T-helper 2 cell treated with Interferon-gamma antibody and Interleukin-4, amounts not matched to agents 100 ng/mL and 5 ng/mL, for 36 hours (primary cell): ENCODE results near the gene LYL1. TPM values are rescaled to one million over a fixed set of nuclear protein-coding genes. Genes with fewer than 3 reads are reported as not detected.
"Not testable (repeated sequence)": the region's sequence is repeated elsewhere in the genome, so short reads cannot be mapped to it uniquely, and the experiment has no call there.

ENCODE experiments used
- intact Hi-C: fragments of 100-400 bp; cut with micrococcal nuclease; formaldehyde crosslinking; loops from one replicate; pipeline ENCODE4 v1.15.1; 2023
- total RNA-seq: library from RNA; stranded (reverse); gene quantifications from 2 replicates; pipeline ENCODE4 v1.2.3, GENCODE V29; 2022

The LYL1 gene
- total RNA-seq, result 7.0 and 8.8 TPM in 2 replicates

DNA sequence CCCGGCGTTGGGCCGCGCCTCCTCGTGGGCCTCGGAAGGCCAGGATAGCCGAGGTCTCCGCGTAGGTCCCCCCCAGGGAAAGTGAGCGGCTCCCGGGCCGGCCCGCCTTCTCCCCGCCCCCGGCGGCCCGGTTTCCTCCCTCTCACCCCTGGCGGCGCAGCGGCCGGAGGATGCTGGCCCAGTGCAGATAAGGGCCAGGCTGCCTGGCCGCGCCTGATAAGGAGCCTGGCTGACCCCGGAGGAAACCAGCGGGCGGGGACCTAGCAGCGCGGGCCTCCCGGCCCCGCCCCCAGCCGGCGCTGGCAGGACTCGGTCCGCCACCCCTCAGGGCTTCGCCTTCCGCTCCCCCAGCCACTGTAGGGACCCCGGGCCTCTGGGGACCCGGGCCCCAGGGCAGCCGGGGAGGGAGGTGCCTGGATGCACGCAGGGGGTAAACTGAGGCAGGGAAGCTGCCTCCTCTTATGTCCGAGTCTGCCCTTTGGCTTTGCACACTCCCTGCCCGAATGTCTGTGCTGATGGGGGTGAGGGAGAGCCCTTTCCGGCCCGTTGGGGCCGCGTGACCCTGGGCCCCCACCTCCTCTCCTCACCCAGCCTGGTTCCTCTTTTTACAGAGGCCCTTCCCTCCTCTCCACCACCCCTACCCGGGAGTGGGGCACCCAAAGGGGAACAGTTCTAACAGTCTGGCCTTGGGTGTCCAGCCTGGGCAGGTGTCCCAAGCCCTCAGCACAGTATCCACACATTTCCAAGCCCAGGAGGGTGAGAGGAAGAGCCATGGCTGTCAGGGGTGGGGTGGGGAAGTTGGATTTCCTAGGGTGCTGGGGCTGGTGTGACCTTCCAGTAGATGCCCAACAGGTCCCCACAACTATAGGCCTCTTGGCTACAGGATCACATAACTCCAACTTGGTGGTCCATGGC, at the start of gene LYL1:
Gene LYL1, minus strand, starts transcription at position 193 of the 915 bp plus-strand sequence. CDS start 1,687 bp downstream, outside the sequence.
- intact Hi-C loops, result no loop called here

DNA sequence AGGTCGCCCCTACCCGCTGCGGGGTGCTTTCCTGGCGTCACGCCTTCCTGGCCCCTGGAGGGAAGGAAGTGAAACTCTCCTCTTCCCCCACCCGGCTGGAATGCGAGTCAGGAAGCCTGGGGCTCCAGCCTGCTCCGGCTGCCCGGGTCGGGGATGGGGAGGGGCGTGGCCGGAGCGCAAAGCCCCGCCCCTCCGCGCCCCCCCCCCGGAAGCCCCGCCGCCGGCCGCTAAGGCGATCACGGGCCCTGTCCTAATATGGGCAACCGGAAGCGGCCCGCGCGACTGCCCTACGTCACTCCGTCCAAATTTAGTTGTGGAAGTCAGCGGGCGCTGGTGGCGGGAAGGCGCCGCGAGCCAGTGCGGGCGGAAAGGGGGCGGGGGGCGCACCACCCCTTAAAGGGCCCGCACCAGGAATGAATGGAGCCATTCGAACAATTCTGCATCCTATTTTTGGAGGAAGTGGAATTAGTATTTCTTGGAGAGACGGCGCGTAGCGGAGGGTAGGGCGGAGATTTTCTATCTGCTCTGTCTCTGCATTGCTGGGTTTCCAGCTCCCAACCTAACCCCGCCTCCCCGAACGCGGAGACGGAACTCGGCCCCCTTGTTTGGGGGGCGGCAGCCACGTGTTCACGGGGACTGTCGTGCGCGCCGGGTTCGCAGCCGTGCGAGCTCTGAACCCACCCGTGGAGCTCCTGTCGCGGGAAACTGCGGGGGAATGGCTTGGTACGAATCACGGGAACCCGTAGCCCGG, 49.1 kb upstream of the LYL1 start:
- intact Hi-C loops, result loop anchor here (1.0 to 5.0 kb wide), 10 partner anchors 16 to 929 kb away; partner anchors contain the start of genes CALR, JUNB, NACC1 and ZSWIM4

DNA sequence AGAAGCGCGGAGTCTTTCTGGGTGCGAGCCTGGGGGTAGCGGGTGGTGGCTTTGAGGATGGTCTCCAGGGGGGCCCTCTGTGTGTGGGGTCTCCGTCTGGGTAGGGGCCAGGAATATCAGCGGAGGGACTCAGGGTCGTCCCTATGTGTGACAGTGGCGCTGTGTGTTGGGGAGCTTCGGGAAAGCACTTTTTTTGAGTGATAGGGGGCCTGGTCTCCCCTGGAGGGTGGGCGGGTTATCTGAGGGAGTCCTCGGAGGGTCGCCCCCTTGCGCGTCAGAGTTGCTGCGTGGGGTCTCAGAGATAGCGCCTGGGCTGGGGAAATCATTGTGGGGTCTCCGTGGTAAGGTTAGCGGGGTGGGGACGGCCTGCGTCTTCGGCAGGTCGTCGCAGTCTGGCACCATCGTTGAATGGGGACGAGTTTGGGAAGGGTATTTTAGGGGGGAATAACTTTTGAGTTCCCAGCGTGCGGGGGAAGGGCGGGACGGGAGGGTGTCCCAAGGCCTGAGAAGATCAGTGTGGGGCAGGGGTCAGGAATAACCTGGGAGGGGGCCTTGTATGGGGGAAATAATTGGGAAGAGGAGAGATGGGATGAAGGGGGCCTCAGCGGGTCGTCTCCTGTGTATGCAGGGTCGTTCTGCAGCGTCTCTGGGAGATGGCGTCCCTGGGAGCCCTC, 48.4 kb upstream of the LYL1 start:
- intact Hi-C loops, result loop anchor here (1.0 to 5.0 kb wide), 9 partner anchors 16 to 930 kb away; partner anchors contain the start of genes CALR, JUNB and ZSWIM4

DNA sequence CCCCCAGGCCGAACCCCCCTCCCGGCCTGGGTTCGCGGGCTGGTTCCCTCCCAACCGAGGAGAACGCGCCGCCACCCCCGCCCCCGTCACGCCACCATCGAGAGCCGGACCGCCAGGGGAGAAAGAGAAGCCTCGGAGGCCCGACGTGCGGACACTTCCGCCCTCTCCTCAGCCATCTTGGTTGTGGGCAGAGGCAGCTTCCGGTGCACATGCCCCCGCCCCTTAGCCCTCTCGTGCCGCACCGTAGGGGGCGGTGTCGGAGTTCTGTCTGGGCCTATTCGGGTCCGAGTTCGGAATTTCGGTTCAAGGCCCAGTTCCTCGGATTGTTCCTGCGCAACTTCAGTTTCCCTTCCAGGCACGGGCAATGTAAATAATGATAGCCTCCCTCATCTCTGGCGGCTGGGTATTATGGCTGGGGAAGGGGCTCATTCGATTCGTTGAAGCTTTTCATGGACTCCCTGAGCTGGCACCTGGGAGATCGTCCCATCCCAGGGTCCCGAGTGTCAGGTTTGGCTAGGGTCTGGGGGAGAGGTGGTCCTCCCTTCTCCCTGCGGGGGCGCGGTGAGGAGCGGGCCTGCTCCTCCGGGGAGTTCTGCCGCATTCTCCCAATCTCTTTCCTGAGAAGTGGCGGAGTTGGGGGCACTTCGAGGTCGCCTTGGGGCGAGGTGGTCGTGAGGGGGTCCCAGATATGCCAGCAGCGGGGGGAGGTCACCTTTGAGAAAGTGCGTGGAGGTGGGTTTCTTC, 47.7 kb upstream of the LYL1 start, which contains the start of the genes IER2 and STX10:
Gene IER2, plus strand, starts transcription at position 225 of the 744 bp plus-strand sequence. CDS start 2,776 bp downstream, outside the sequence.
Gene STX10, minus strand, starts transcription at position 189 of the 744 bp plus-strand sequence. CDS start 202 bp downstream, outside the sequence.
- intact Hi-C loops, result loop anchor here (1.0 to 5.0 kb wide), 8 partner anchors 18 to 930 kb away; partner anchors contain the start of genes CALR, JUNB and ZSWIM4

DNA sequence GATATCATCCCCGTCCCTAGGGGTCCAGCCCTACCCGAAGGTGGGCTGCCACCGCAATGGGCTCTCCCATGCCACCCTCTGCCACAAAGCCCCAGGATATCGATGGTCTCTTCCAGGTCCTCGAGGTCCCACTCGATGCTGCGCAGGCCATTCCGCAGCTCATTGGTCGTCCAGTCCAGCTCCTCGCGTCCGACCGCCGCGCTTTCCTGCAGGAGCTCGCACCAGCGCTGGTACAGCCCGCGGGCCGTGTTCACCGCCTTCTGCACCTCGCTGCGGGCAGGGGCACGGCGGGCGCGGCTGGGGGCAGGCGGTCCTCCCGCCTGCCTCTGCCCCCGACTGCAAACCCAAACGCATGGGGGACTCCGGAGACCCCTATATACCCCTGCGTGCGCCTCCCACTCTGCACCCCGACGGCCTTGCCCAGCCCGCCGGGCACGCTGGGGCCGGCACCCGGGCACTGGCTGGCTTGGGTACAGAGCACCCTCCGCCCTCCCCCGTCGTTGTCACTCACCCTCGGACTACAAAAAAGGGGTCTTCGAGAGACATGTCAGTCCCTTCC, 47.0 kb upstream of the LYL1 start:
- intact Hi-C loops, result loop anchor here (1.0 to 5.0 kb wide), 8 partner anchors 17 to 931 kb away; partner anchors contain the start of genes CALR, JUNB and ZSWIM4

DNA sequence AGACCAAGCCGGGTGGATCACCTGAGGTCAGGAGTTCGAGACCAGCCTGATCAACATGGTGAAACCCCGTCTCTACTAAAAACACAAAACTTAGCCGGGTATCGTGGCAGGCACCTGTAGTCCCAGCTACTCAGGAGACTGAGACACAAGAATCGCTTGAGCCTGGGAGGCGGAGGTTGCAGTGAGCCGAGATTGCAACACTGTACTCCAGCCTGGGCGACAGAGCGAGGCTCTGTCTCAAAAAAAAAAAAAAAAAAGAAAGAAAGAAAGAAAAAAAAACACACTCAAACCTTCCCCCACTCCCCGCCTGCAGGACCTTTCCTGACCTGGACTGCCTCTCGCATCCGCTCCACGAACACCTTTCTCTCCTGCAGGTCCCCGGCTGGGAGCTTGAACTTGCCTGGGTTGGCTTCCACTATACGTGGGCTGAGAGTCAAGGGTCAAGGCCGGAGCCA, 46.5 kb upstream of the LYL1 start:
- intact Hi-C loops, result not testable (repeated sequence)

DNA sequence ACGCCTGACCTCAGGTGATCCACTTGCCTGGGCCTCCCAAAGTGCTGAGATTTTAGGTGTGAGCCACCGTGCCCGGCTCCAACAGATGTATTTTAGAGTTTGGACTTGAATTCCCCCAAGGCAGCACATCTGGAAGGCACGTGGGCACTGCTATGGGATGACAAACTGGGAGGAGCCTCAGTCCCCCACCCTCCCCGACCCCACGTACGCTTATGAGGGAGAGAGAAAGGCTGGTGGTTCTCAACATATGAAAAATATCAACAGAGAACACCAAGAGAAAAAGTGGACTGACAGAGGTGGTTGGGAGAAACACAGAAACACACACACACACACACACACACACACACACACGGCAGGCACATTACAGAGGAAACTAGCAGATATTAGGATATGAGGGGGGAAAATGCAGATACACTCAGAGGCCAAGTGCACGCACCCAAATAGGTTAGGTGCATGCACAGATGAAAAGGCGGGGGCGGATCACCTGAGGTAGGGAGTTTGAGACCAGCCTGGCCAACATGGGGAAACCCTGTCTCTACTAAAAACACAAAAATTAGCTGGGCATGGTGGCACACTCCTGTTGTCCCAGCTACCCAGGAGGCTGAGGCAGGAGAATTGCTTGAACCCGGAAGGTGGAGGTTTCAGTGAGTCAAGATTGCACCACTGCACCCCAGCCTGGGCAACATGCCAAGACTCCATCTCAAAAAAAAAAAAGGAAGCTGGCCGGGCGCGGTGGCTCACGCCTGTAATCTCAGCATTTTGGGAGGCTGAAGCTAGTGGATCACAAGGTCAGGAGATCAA, 44.3 kb upstream of the LYL1 start:
- intact Hi-C loops, result no loop called here

DNA sequence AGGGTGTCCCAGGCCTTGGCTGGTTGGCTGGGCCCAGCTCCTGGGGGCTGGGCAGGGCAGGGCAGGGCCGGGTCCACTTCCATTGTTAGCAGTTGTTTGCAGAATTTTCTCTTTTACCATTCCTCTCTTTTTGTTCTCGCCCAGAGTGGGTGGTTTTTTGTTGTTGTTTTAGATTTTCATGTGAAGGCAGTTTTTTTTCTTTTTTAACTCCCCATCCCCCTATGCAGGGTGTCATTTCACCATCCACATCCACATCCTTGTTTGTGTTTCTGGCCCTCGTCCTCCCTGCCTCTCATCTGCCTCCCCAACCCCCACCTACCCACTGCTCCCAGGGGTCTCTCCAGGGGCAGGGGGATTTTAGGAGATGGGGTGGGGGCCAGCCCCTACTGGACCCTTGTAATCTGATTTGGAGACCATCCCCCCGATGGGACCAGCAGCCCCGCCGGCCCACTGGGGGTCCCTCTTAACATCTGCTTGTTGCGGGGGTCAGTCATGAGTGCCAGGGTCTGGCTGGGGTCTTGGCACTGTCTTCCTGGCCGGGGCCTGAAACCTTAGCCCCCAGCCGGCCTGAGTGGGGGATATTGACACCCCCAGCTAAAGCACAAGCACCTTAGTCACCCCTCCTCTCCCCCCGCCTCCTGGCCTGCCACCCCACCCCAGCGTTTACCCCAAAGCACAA, 37.1 kb upstream of the LYL1 start:
- intact Hi-C loops, result no loop called here

DNA sequence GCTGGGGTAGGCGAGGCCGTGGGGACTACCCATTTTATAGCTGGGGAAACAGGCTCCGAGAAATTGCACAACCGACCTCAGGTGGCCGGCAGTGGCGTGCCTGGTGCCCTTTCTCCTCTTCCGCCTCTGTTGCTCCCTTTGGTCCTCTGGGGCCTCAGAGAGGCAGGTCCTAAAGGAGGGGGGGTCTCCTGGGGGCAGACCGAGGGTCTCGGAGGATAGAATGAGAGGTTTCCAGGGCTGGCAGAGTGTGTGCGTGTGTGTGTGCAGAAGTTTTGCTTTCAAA, 36.2 kb upstream of the LYL1 start:
- intact Hi-C loops, result no loop called here

DNA sequence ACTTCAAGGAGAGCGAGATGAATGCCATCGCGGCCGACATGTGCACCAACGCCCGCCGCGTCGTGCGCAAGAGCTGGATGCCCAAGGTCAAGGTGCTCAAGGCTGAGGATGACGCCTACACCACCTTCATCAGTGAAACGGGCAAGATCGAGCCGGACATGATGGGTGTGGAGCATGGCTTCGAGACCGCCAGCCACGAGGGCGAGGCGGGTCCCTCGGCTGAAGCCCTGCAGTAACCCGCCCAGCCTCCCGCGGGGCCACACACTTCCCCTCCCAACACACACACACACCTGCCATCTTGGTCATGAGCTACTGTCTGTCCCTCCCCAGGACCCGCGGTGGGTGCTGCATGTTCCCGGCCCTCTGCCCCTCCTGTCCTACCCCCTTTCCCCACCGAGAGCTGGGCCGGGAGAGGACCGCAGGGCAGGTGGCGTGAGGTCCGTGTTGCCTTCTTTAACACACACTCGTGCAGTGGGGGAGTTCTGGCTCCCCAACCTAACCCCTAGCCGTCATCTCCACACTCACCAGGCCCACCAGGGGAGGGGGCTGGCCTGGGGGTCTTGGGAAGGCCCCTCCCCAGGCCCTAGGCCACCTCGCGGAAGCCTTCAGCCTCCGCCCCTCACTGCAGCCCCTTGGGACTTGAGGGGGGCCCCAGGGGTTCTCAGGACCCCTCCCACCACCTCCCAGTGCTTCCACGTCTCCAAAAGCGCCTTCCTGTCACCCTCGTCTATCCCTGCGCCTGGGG, 35.7 kb upstream of the LYL1 start:
- intact Hi-C loops, result no loop called here

DNA sequence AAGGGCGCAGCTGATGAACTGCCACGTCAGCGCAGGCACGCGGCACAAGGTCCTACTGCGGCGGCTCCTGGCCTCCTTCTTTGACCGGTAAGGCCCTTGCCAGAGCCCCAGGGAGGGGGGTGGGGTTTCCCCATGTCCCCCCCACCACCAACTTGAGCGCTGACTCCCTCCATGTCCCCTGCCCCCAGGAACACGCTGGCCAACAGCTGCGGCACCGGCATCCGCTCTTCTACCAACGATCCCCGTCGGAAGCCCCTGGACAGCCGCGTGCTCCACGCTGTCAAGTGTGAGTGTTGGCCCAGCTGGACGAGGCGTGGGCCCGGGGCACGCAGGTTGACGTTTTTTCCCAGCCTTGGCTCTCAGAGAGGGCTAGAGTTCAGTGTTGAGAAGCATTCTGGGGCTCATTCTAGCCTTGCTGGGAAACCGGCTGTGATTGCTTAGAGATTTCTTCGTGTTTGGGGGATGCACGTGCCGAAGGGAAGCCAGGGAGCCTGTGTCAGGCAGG, 34.7 kb upstream of the LYL1 start:
- intact Hi-C loops, result no loop called here

DNA sequence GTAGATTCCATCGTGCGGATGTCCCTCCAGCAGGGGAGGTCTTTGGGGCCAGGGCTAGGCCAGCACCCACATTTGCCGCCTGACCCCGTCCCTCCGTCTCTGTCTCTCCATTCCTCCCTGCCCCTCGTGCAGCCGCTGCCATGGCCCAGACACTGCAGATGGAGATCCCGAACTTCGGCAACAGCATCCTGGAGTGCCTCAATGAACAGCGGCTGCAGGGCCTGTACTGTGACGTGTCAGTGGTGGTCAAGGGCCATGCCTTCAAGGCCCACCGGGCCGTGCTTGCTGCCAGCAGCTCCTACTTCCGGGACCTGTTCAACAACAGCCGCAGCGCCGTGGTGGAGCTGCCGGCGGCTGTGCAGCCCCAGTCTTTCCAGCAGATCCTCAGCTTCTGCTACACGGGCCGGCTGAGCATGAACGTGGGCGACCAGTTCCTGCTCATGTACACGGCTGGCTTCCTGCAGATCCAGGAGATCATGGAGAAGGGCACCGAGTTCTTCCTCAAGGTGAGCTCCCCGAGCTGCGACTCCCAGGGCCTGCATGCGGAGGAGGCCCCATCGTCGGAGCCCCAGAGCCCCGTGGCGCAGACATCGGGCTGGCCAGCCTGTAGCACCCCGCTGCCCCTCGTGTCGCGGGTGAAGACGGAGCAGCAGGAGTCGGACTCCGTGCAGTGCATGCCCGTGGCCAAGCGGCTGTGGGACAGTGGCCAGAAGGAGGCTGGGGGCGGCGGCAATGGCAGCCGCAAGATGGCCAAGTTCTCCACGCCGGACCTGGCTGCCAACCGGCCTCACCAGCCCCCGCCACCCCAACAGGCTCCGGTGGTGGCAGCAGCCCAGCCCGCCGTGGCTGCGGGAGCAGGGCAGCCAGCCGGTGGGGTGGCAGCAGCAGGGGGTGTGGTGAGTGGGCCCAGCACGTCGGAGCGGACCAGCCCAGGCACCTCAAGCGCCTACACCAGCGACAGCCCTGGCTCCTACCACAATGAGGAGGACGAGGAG, 32.7 kb upstream of the LYL1 start:
- intact Hi-C loops, result no loop called here

DNA sequence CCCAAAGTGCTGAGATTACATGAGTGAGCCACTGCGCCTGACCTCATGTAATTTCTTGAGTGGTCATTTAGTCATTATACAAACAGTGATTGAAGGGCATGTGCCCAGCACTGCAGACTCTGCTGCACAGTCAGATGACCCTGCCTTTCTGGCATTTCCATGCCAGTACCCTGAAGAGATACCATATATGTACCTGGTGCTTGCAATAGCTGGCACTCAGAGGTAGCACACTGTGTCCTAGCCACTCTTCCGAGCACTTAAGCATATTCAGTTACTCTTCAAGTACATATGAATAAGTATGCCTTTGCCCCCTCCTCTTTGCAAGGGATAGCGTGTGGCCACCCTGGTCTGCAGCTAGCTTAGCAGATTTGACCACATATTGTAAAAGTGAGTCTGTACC, 32.0 kb upstream of the LYL1 start:
- intact Hi-C loops, result no loop called here

DNA sequence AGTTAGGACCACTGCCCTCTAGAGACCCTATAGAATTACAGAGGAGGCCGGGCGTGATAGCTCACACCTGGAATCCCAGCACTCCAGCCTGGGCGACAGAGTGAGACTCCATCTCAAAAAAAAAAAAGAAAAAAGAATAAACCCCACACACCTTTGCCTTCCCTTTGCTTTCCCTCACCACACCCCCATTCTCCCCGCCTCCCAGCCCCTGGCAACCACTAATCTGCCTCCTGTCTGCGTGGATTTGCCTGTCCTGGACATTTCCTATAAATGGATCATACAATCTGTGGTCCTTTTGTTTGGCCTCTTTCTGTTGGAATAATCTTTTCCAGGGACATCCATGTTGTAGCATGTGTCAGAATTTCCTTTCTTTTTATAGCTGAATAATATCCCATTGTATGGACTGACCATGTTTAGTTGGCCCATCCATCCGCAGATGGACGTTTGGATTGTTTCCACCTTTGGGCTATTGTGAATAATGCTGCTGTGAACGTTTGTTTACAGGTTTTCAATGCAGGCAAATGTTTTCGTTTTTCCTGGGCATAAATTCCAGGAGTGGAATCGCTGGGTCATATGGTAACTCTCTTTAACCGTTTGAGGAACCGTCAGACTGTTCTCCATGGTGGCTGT, 30.7 kb upstream of the LYL1 start:
- intact Hi-C loops, result no loop called here

DNA sequence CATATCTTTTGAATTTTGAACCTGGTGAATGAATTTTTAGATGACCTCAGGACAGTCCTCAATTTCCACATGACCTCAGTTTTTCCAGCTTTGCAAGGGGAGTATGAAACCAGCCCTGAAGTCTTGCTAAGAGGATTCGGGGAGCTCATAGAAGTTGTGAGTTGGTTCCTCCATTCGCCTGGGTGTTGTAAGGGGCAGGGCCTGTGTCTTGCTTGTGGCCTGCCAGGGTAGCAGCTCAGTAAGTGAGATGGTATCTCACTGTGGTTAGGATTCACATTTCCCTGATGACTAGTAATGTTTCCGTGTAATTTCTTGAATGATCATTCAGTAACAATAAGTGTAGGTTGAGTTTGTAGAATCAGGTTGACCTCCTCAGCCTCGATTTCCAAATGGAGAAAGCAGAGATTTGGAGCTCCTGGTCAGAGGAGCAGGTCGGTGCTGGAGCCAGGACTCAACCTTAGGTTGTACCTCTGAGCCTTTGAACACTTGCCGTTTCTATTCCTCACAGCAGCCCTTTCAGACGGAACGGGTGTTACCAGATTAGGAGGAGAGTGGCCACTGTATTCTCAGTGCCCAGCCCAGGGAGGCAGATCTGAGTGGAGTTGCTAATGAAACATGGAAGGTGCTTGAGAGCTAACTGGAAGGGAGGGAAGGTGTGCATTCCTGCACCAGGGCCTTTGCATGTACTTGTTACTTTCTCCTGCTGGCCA, 30.0 kb upstream of the LYL1 start:
- intact Hi-C loops, result loop anchor here (1.0 kb wide), 2 partner anchors 14 to 18 kb away; partner anchors contain the start of genes IER2, NACC1 and STX10
